Fibroblast of skin of left biceps (primary cell): ENCODE data around the gene SEC62.
"Not testable (repeated sequence)": the region's sequence is repeated elsewhere in the genome, so short reads cannot be mapped to it uniquely, and the experiment has no call there.

ENCODE experiments used
- DNase-seq, 2 experiments: peaks; one replicate each; pipeline ENCODE4 v3.0.0-alpha.2; 2013; ENCODE audit warnings: low read depth in 2 of 2

SEC62 gene

GRCh38 chr3:170016057-170016456, 49.5 kb downstream of the SEC62 start:
- no peak for DNase-seq

DNA sequence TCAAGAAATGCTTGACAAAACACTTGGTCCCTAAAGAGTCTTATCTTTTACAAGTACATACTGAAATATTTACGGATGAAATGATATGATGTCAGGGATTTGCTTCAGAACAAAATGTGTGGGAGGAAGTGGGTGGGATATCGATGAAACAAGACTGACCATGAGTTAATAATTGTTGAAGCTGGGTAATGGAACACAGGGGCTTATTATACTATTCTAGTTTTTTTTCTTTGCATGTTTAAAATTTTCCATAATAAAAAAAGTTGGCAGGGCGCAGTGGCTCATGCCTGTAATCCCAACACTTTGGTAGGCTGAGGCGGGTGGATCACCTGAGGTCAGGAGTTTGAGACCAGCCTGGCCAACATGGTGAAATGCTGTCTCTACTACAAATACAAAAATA, 52.7 kb downstream of the SEC62 start:
- DNase-seq = not testable (repeated sequence)

- DNase-seq = no peak
These were observed 54.5 kb downstream of the SEC62 start for GRCh38 chr3:170021083-170021482.

DNA sequence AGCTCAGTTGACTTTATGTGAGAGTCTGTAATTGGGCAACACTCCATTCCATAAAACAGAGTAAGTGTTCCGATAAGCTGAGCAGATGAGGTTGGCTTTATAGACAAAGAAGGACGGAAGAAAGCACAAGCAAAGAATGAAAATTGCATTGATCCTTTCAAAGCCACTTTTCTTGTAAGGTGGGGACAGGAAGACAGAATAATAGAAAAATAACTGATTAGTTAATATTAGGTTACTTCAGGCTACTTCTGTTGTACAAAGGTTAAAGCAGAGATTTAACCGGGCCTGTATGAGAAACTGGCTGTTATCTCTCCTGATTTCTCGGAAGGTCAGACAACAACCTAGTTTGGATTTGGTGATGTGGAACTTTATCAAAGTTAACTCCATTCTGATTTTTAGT, 55.7 kb downstream of the SEC62 start:
- DNase-seq = no peak

- DNase-seq = no peak
These were observed 56.6 kb downstream of the SEC62 start for GRCh38 chr3:170023165-170023564.

DNA sequence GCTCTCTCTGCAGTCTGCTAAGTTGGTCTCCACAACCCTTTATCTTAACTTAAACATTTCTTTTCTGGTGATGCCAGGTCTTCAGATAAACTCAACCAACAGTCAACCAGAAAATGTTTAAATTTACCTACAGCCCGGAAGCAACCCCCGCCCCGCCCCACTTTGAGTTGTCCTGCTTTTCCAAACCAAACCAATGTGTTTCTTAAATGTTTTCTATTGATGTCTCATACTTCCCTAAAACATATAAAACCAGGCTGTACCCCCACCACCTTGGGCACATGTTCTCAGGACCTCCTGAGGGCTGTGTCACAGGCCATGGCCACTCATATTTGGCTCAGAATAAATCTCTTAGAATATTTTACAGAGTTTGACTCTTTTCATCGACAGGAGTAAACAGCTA, 58.0 kb downstream of the SEC62 start:
- DNase-seq = no peak

- no peak for DNase-seq
These were observed 60.9 kb downstream of the SEC62 start for GRCh38 chr3:170027233-170028102.

- no peak for DNase-seq
These were observed 66.9 kb downstream of the SEC62 start for GRCh38 chr3:170033489-170033888.

GRCh38 chr3:170037463-170038433, 71.1 kb downstream of the SEC62 start, which contains the start of gene GPR160:
Gene GPR160, plus strand, starts transcription at chr3:170037995. Its CDS starts 45,978 bp downstream, at chr3:170083973.
- no peak for DNase-seq

DNA sequence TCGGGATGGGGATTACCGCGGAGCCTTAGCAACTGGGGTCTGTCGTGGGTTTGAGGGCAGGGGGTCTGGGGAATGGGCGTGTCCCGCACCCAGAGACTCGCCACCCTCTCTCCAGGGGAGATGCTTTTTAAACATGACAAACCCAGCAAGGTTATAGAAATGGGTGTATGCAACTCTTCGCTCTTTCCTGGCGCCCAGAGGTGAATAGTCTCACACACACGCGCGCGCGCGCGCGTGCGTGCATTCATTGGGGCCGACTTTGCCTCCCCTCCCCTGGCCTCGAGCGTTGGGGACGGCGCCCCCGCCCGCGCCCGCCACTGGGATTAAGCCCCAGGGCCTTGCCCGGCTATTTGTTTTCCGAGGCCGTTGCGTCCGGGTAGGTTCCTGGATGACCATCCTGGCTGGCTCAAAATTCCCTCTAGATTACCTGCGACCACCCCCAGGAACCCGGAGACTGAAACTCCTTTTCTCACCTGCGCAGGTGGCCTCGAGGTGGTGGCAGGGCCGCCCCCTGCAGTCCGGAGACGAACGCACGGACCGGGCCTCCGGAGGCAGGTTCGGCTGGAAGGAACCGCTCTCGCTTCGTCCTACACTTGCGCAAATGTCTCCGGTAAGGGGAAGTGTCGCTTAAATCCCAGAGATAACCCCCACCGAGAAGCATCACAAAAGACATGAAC, 72.0 kb downstream of the SEC62 start:
- DNase-seq = no peak

DNA sequence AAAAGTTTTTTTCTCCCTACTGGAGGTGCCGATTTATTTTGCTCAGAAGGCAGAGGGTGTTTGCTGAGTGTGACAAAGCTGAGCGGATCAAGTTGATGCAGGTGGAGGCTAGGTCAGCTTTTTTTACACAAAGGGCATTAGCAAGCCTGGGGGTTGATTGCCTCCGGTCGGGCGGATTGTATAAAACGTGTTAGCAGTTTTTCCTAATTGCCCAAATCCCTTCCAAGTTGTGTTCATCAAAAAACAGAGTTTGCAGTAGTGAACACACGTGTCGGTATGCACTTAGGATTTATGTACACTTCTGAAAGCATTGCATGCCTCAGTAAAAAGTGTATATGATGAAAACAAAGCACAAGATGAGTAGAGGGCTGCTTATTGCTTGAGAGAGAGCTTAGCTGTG, 73.8 kb downstream of the SEC62 start:
- no peak for DNase-seq

DNA sequence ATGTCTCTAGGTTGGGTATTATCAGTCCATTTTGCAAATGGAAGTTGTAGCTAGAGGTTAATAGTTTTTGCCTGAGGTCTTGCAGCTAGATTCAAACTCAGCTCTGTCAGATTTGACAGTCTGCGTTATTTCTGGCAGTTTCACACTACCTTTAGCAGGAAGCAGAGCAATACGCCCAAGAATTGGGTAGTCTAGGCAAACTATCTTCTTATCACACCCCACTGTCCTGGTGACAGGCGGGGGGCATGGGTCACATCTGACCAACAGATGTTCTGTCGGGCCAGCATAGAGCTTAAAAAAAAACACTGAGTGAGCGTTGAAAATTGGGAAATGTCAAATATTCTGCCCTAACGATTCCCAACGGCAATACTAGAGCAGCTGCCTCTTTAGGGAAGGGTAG, 76.9 kb downstream of the SEC62 start:
- no peak for DNase-seq

DNA sequence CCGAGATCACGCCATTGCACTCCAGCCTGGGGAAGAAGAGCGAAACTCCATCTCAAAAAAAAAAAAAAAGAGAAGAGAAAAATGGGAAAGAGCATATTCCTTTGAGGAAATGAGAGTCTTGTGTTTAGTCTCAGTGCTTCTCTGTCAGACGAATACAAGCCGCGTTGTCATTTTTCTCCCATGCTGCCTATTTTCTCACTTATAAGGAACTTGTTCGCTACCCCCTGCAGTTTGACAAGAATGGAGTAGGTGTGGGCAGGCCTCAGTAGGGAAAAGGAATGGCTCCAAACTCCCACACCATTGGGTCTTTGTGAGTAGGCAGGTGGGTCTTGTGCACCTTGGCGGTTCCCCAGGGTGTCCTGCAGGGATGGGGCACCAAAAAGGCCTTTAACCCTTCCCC, 77.7 kb downstream of the SEC62 start:
- DNase-seq = no peak

GRCh38 chr3:170044795-170045244, 78.2 kb downstream of the SEC62 start:
- DNase-seq = no peak

DNA sequence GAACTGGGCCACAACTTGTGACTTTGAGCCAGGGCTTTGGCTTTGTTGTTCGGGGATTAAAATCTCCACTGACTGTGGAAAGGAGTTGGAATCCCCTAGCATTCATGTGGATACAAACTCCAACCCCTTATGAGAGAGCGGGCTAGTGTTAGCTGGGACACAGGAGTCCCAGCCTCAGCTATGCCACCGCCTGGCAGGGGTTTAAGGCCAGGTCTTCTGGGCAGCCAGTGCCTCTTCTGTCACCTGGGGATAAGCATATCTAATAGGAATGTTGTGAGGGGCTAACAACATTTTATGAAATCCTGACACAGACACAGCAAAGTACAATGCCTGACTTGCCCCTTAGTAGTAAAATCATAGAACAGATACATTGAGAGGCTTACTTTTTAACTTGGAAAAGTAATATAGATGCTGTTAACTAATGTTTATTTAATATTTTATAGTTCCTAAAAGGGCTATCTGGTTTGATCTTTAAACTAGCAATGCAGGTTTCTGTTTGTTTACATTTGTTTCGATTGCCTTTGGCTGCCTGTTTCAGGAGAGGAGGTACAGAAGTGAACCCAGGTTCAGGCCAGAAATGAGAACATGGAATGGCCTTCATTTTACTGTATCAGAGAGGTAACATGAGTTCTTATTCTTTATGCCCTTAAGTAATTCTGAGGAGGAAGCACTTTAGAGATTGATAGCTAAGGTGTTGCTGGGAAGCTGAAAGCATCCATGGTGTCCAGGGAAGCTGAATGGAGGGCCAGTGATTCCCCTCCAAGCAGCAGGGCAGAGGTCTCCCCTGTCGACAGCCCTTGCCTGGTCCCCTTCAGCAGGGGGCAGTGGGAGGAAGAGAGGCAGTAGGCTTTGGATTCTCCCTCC, 79.9 kb downstream of the SEC62 start:
- DNase-seq = no peak

DNA sequence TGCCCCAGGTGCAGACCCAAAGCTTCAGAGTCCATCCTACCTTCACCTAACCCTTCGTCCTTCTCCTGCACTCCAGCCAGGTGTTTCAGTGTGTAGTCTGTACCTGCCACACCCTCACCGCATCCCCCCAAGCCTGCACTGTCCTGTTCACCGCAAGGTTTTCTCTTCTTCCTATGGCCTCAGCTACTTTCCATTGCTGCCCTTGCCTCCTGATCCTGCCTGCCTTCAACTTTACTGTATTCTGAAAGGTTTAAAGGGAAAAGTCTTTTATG, 80.5 kb downstream of the SEC62 start:
- no peak for DNase-seq
